SKM-1 (cell line): ENCODE measurements around the gene IZUMO2.

ENCODE experiments used
- DNase-seq: peaks from one replicate; lab custom pipeline; 2025; ENCODE audit not compliant: unreplicated experiment; lab: John Stamatoyannopoulos, UW

The IZUMO2 gene

GRCh38 chr19:50162988-50163387, at the start of gene IZUMO2:
Gene IZUMO2, minus strand, starts transcription at chr19:50163281. Its CDS starts 87 bp downstream, at chr19:50163194.
- DNase-seq: no peak

GRCh38 chr19:50210425-50210824, 47.3 kb upstream of the IZUMO2 start:
- no peak for DNase-seq

DNA sequence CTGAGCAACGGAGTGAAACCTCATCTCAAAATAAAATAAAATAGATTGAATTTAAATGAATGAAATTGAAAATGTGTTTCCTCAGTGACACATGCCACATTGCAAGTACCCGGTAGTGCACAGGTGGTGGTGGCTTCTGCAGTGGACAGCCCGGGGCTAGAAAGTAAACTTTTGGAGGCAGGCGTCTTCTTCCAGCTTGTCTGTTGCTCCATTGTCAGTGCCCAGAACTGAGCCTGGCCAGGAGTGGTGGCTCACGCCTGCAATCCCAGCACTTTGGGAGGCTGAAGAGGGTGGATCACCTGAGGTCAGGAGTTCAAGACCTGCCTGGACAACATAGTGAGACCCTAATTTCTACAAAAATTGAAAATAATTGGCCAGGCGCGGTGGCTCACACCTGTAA, 46.0 kb upstream of the IZUMO2 start:
- DNase-seq: no peak

DNA sequence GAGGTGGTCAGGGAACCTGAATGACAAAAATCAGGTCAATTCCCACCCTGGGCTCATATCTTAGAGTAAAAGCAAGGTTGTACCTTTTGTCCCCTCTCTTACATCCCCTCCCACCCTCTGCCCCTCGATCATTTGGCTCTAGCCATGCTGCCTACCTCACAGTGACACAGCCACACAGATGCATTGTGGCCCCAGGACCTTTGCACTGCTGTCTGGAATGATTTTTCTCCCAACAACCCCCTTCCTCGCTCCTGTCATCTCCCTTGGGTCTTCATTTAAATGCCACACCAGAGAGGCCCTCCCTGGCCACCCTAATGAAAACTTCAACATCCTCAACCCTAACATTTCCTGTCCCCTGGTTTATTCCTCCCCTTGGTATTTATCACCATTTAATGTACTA, 44.6 kb upstream of the IZUMO2 start:
- DNase-seq: no peak

DNA sequence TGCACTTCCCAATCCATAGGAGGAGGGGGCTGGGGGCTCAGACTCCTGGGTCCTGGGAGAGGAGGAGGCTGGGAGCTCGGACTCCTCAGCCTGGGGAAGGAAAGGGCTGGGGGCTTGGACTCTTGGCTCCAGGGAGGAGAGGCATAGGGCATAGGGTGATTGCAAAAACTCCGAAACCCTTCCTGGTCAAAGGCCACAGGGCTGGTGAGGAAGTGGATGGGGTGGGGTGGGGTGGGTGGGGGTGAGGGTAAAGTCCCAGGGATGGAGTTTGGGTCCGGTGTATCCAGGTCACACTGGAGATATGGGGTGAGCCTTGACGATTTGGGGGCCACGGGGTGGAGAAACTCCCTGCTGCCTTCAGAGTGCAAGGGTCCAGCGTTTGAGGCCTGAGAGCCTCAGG, 43.1 kb upstream of the IZUMO2 start:
- DNase-seq: no peak

DNA sequence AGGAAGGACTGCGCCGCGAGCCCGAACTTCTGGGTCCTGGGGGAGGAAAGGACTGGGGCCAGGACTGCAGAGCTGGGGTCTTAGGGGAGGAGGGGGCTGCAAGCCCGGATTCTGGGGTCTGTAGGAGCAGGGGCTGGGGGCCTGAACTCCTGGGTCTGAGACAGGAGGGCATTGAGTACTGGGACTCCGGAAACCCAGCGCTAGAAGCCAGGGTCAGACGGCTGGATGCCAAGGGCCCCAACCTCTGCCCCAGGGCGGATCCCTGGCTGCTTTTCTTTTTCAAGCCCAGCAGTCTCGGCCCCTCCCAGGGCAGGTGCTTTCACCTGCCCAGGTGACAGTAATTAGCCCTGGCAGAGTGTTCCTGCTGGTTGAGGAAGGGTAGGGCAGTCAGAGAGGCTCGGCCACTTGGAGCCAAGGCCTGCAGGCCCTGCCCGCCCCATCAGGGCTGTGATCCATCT, 42.6 kb upstream of the IZUMO2 start:
- DNase-seq: no peak

DNA sequence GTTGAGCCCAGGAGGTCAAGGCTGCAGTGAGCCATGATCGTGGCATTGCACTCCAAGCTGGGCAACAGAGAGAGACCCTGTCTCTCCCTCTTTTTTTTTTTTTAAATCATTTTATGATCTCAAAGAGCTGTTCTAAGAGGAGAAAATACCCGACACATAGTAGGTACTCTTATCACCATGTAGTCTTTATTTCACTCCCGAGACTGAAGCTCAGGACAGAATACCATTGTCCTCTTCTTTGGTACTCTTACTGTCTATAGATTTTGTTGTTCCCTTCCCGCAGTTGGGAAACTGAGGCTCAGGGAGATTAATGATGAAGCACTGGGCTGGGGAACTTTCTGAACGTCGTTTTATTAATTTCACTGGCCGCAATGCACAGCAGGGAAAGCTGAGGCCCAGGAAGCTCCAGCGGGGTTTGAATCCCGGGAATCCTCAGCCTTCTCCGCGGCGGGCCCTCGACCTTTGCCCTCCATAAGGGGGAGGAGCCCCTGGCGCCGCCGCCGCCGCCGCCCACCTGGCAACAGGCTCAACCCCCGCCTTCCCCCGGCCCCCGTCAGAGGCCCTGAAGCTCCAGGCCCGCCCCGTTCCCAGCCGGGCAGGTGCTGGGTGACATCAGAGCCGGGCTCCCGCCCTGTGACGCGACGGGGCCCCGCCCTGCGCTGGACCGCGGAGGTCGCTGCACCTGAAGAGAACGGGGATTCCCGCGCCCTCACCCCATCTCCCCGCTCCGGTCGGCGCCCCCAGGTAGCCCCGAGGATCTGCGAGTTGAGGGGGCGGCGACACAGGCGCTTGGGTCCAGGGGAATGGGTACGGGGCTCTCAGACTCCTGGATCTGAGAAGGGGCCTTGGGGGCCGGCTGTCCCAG, 42.0 kb upstream of the IZUMO2 start:
- no peak for DNase-seq

DNA sequence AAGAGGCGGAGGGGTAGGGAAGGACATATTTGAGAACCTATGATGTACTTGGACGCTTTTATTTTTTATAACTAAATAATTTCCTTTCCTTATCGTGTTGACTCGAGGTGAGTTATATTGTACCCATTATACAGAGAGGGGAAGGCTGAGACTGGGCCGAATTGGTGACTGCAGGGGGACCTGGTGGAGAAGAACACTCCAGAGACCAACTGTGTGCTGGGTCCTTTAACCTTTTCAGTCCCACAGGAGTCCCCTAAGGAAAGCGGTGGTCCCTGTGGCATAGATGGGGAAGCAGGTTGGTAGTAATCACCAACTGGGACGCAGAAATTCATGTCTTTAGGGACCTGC, 41.0 kb upstream of the IZUMO2 start:
- DNase-seq: no peak

DNA sequence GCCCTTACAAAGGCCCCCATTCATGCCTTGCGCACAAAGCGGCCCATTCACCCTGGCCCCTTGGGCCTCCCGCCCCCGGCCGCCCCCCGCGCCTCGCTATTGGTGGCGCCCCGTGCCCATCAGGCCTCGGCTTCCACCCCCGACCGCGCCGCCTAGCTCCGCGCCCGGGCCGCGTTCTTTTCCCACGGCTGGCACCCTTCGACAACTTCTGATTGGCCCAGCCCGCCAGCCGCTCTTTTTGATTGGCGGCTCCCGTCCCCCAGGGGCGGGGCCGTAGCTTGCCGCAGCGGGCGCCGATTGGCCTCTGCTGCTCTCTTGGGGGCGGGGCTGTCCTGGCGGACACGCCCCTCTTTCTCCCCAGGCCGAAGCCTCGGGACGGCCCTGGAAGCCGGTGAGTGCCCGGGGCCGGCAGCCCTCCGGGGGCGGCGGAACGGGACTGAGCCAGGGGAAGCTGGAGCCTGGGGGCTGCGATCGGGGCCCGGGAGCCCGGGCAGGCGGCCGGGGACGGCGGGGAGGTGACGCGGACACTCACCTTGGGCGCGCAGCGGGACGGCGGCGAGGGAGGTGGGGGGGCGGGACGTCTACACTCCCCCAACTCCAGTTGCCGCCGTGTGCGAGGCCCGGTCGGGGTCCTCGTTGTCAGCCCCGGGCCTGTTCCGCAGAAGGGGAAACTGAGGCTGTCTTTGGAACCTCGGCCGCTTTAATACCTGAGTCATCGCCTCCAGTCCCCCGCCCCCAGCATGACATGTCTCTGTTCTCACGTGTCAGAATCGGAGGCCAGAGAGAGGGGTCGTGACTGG, 40.4 kb upstream of the IZUMO2 start, which contains the start of gene MYH14:
TSS of gene MYH14 (plus strand) at position 342 of the 800 bp plus-strand sequence. CDS start 6,744 bp downstream, outside the sequence.
- DNase-seq: no peak

GRCh38 chr19:50202962-50203280, 39.8 kb upstream of the IZUMO2 start:
- no peak for DNase-seq

DNA sequence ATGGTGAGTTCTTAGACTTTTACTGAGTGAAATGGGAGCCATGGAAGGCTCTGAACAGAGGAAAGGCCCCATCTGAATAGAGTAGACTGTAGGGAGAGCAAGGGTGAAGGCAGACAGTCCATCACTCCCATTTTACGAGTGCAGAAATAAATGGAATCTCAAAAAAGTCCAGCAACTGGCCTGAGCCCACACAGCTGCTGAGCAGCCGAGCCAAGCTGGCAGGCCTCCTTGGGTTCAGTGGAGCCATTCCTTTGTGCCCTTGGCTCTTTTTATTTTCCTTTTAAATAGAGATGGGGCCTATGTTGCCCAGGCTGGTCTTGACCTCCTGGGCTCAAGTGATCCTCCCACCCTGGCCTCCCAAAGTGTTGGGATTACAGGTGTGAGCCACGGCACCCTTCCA, 39.3 kb upstream of the IZUMO2 start:
- DNase-seq: no peak

GRCh38 chr19:50199259-50199555, 36.1 kb upstream of the IZUMO2 start:
- DNase-seq: no peak

- no peak for DNase-seq
These were observed 35.6 kb upstream of the IZUMO2 start for GRCh38 chr19:50198431-50199258.

DNA sequence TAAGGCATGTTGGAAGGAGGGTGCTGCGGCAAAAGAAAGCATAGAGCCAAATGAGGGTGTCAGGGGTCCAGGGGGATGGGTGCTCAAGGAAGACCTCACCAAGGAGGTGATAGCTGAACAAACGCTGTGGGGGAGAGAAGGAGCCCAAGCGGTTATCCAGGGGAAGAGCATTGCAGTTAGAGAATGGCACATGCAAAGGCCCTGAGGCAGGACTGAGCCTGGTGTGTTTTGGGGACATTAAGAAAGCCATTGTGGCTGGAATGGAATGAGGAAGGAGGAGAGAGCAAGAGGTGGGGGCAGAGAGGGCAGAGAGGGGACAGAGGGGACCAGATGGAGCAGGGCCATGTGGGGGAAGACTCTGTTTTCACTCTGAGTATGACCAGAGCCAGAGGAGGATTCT, 34.3 kb upstream of the IZUMO2 start:
- DNase-seq: no peak

GRCh38 chr19:50196322-50196932, 33.3 kb upstream of the IZUMO2 start:
- DNase-seq: no peak

DNA sequence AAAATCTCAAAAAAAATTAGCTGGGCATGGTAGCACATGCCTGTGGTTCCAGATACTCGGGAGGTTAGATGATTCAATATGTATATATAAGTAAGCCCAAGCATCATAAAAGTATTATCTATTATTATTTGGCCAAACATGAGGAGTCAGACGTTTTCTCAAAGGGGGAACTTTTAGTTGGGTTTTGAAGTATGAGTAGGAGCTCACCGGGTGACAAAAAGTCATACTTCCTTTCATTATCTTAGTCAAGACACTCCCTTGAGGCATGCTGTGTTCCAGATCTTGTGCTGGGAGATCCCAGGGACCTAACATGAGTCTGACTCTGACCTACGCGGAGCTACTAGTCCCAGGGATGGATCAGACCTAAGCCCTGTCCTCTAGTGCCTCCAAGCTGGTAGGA, 32.1 kb upstream of the IZUMO2 start:
- DNase-seq: no peak

DNA sequence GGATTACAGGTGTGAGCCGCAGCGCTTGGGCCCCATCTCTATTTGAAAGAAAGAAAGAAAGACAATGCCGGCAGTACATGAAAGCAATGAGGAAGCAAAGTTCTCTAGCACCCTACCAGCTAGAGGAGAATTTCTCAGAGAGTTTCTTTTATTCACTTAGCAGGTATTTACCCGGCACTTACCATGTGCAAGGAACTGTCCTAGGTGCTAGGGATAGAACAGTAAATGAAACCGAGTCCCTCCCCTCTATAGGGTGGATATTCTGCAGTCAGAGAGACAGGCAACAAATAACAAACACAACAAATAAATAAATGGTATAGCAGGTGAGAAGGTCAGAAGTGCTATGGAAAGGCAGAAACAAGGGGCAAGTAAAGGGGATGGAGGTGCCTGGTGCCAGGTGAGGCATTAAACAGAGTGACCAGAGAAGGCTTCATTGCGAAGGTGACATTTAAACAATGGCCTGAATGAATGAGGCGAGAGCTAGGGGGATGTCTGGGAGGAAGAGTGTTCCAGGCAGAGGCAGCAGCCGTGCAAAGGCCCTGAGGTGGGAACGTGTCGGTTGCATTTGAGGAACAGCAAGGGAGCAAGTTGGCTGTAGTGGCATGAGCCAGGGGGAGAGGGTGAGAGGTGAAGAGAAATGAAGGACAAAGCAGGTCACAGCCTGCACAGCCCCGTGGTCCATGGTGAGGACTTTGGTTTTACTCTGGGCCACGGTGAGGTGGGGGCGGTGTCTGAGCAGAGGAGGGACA, 29.6 kb upstream of the IZUMO2 start:
- DNase-seq: no peak

DNA sequence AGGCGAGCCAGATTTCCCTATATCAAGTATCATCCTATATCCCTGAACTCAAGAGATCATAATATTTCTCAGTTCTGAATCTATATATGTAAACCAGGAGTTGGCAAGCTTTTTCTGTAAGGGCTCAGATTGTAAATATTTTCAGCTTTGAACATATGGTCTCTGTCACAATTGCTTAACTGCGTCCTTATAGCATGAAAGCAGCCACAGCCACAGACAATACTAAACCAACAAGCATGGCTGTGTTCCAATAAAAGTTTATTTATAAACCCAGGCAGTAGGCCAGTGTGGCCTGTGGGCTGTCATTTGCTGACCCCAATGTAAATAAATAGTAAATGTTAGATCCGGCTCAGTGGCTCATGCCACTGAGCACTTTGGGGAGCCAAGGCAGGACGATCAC, 28.1 kb upstream of the IZUMO2 start:
- no peak for DNase-seq

GRCh38 chr19:50190439-50190891, 27.4 kb upstream of the IZUMO2 start:
- DNase-seq: no peak

DNA sequence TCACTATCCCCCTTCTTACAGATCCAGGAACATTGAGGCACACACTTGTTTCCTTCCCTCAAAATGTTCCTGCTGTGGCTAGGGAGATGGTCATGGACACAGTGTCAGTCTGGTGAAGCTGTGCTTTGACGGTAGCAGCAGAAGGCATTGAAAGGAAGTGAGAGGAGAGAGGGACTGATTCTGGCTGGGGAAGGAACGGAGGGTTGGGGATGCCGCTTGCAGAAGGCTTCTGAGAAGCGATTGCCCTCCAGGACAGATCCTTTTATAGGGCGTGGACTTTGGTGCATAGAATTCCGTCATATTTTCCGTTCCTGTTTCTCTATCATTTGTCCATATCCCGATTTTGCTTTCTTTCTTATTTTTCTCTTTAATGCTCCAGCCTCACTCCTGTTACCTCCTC, 26.2 kb upstream of the IZUMO2 start:
- no peak for DNase-seq
